ENCODE results near the gene HSF2. TPM values are rescaled to one million over a fixed set of nuclear protein-coding genes. Genes with fewer than 3 reads are reported as not detected.

Gene HSF2
- total RNA-seq, 1 donor from 2014 or later = 31.8 TPM

- DNase-seq (ENCODE audit: low read depth, low spot score) = no peak
- no peak for TF ChIP-seq CTCF (conservative IDR thresholded peaks at IDR 0.05)
- no peak overlapping the region for H3K27ac Mint-ChIP-seq (ENCODE audit: unreplicated experiment)
- H3K27me3 Mint-ChIP-seq (ENCODE audit: low read depth) = no peaks in the 10 kb centered on the region
- H3K4me1 Mint-ChIP-seq = no peaks in the 10 kb centered on the region
- no peak overlapping the region for H3K4me3 Mint-ChIP-seq
- H3K36me3 Mint-ChIP-seq (ENCODE audit: low read depth) = peaks cover 22% of the 10 kb centered on the region
- no peaks in the 10 kb centered on the region for H3K9me3 Mint-ChIP-seq
Measured at GRCh38 chr6:122429323-122429722, 29.9 kb downstream of the HSF2 start.

- no peak for DNase-seq (ENCODE audit: low read depth, low spot score)
- H3K27ac Mint-ChIP-seq (ENCODE audit: unreplicated experiment) = no peak overlapping the region
- H3K36me3 Mint-ChIP-seq (ENCODE audit: low read depth) = peaks cover 32% of the 10 kb centered on the region
- no peaks in the 10 kb centered on the region for H3K9me3 Mint-ChIP-seq
- H3K27me3 Mint-ChIP-seq (ENCODE audit: low read depth) = no peaks in the 10 kb centered on the region
- H3K4me3 Mint-ChIP-seq = no peak overlapping the region
- no peak for TF ChIP-seq CTCF (conservative IDR thresholded peaks at IDR 0.05)
- H3K4me1 Mint-ChIP-seq = no peaks in the 10 kb centered on the region
Measured at GRCh38 chr6:122431780-122432179, 32.3 kb downstream of the HSF2 start.

- Mint-ChIP-seq H3K9me3 (peaks cover 6% of the 10 kb centered on the region), H3K27ac (ENCODE audit: unreplicated experiment) (no peak overlapping the region), H3K27me3 (ENCODE audit: low read depth) (no peaks in the 10 kb centered on the region), H3K4me1 (no peaks in the 10 kb centered on the region), H3K36me3 (ENCODE audit: low read depth) (peaks cover 42% of the 10 kb centered on the region), H3K4me3 (no peak overlapping the region)
- no peak for DNase-seq (ENCODE audit: low read depth, low spot score)
- no peak for TF ChIP-seq CTCF (conservative IDR thresholded peaks at IDR 0.05)
Measured at GRCh38 chr6:122432816-122433215, 33.4 kb downstream of the HSF2 start.

DNA sequence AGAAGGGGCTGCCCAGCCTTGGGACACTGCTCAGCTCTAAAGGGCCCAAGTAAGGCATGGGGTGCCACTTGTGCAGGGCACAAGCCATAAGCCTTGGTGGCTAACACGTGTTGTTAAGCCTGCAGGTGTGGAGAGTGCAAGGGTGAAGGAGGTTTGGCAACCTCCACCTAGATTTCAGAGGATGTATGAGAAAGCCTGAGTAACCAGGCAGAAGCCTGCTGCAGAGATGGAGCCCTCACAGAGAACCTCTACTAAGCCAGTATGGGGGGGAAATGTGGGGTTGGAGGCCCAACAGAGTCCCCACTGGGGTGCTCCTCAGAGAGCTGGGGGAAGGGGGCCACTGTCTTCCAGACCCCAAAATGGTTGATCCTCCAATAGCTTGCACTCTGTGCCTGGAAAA lies 39.5 kb downstream of the HSF2 start:
- Mint-ChIP-seq H3K27me3 (ENCODE audit: low read depth) (no peaks in the 10 kb centered on the region), H3K27ac (ENCODE audit: unreplicated experiment) (no peak overlapping the region), H3K36me3 (ENCODE audit: low read depth) (peaks cover 68% of the 10 kb centered on the region), H3K9me3 (peaks cover 28% of the 10 kb centered on the region), H3K4me3 (no peak overlapping the region), H3K4me1 (no peaks in the 10 kb centered on the region)
- no peak for DNase-seq (ENCODE audit: low read depth, low spot score)
- no peak for TF ChIP-seq CTCF (conservative IDR thresholded peaks at IDR 0.05)

DNA sequence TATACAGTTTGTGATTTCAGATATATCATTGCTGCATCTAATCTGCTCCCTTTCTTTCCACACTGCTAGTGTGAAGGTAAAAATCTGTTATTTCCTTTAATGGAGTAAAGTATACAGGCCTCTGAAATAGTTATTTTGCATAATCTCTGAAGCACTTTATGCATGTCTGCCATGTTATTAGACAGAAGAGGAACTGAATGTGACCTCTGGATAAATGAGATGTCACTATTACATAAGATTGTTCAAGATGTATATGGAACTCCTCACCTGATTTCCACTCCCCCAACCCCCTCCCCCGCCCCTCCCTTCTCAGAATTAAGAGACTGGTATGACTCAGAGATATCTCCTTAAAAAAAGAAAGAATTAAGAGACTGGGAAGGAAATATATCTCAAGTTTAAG lies 45.8 kb downstream of the HSF2 start:
- Mint-ChIP-seq H3K27ac (ENCODE audit: unreplicated experiment) (no peak overlapping the region), H3K4me1 (no peaks in the 10 kb centered on the region), H3K9me3 (peaks cover 4% of the 10 kb centered on the region), H3K36me3 (ENCODE audit: low read depth) (peaks cover 26% of the 10 kb centered on the region), H3K4me3 (no peak overlapping the region), H3K27me3 (ENCODE audit: low read depth) (no peaks in the 10 kb centered on the region)
- no peak for TF ChIP-seq CTCF (conservative IDR thresholded peaks at IDR 0.05)
- no peak for DNase-seq (ENCODE audit: low read depth, low spot score)

GRCh38 chr6:122449069-122449468 lies 49.6 kb downstream of the HSF2 start:
- no peak for TF ChIP-seq CTCF (conservative IDR thresholded peaks at IDR 0.05)
- Mint-ChIP-seq H3K9me3 (no peaks in the 10 kb centered on the region), H3K4me1 (peaks cover 5% of the 10 kb centered on the region), H3K27me3 (ENCODE audit: low read depth) (no peaks in the 10 kb centered on the region), H3K27ac (ENCODE audit: unreplicated experiment) (no peak overlapping the region), H3K36me3 (ENCODE audit: low read depth) (peaks cover 18% of the 10 kb centered on the region), H3K4me3 (no peak overlapping the region)
- DNase-seq (ENCODE audit: low read depth, low spot score) = no peak

All from neural crest cell (in vitro differentiated cells).